Right lobe of liver (tissue), 4 donors: ENCODE results near the gene F11.
A peak's percentile ranks its signal among the peaks of the same experiment; 100 is the strongest.

Experiments
- CTCF ChIP-seq, 4 donors: fragments of 200-600 bp in 3 of 4; fragments of 450-650 bp in 1 of 4; IDR thresholded peaks; one replicate each; pipeline versions ENCODE4 v1.5.1 to v1.8.0; 2016 to 2022; ENCODE audit warnings: antibody characterized with exemption in 4 of 4, mild to moderate bottlenecking in 2 of 4
- POLR2A ChIP-seq: fragments of 450-650 bp; IDR thresholded peaks from one replicate; pipeline ENCODE4 v1.6.1; 2017; ENCODE audit warnings: antibody characterized with exemption, mild to moderate bottlenecking
- donor health status: DM: no; HTN: no; CAD: no.
- donor health status: DM: no; HTN: no; CAD: no.
- donor health status: DM: no; HTN: yes; CAD: no.

DNA sequence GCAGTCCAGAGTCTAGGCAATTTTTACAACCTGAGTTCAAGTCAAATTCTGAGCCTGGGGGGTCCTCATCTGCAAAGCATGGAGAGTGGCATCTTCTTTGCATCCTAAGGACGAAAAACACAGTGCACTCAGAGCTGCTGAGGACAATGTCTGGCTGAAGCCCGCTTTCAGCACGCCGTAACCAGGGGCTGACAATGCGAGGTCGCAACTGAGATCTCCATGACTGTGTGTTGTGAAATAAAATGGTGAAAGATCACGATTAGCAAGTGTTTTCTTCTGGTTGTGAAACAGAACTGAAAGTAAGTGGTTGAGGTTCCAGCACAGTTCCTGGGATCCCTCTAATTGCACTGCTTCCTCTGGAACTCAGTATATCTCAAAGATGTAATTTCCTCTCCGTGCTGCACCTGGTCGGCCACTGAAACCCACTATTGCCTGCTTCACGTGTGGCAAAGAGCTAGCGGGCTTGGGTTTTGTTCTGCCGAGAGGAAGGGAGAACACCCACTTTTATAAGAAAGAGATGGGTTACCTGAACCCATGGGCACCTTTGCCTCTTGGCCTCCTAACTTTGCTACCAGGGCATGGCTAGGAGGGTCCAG is 7.7 kb upstream of the F11 start:
- TF ChIP-seq CTCF (IDR thresholded peaks at IDR 0.05), result no peak
- peak; percentile 13 for TF ChIP-seq POLR2A
